Right lung (tissue), 10 donors: ENCODE data around the gene PGD. TPM values are rescaled to one million over a fixed set of nuclear protein-coding genes. Genes with fewer than 3 reads are reported as not detected.

Experiments used
- DNase-seq, 2 donors: peaks; one replicate each; pipeline ENCODE4 v3.0.0-alpha.2; 2013
- long read RNA-seq, 8 donors: transcript quantifications; one replicate each; lab custom pipeline, GENCODE V29; 2026
- polyA plus RNA-seq, 5 donors: library from polyadenylated mRNA; unstranded; fragments of 120-200 nt; gene quantifications; one replicate each; pipeline versions ENCODE4 v1.2.1 to v1.2.3, GENCODE V29; 2013; ENCODE audit warnings: inconsistent platforms in 1 of 5, low replicate concordance in 1 of 5; ENCODE audit not compliant: insufficient read length in 5 of 5, insufficient read depth in 1 of 5

Gene PGD
- 100 to 1,000 TPM; 134 to 178 (median 152) TPM for polyA plus RNA-seq
- long read RNA-seq, donor 1, transcript PGD-201 (13 exons, 1,885 nt): major isoform, 33 of 45 reads
- long read RNA-seq, donor 1, partial matches to known transcripts: 12 of 45 reads
- long read RNA-seq, donor 1, other reads (novel, unspliced or antisense): 0 of 45 reads
- long read RNA-seq, donor 2, transcript PGD-201 (13 exons, 1,885 nt): major isoform, 25 of 30 reads
- long read RNA-seq, donor 2, partial matches to known transcripts: 5 of 30 reads
- long read RNA-seq, donor 2, other reads (novel, unspliced or antisense): 0 of 30 reads
- long read RNA-seq, donor 3, transcript PGD-201 (13 exons, 1,885 nt): major isoform, 31 of 32 reads
- long read RNA-seq, donor 3, partial matches to known transcripts: 0 of 32 reads
- long read RNA-seq, donor 3, other reads (novel, unspliced or antisense): 0 of 32 reads
- long read RNA-seq, donor 4, transcript PGD-201 (13 exons, 1,885 nt): major isoform, 29 of 29 reads
- long read RNA-seq, donor 4, partial matches to known transcripts: 0 of 29 reads
- long read RNA-seq, donor 4, other reads (novel, unspliced or antisense): 0 of 29 reads
- long read RNA-seq, donor 5, transcript PGD-201 (13 exons, 1,885 nt): major isoform, 39 of 51 reads
- long read RNA-seq, donor 5, partial matches to known transcripts: 12 of 51 reads
- long read RNA-seq, donor 5, other reads (novel, unspliced or antisense): 0 of 51 reads
- long read RNA-seq, donor 6, transcript PGD-201 (13 exons, 1,885 nt): major isoform, 51 of 91 reads
- long read RNA-seq, donor 6, partial matches to known transcripts: 40 of 91 reads
- long read RNA-seq, donor 6, other reads (novel, unspliced or antisense): 0 of 91 reads
- long read RNA-seq, donor 7, transcript PGD-201 (13 exons, 1,885 nt): major isoform, 25 of 30 reads
- long read RNA-seq, donor 7, partial matches to known transcripts: 5 of 30 reads
- long read RNA-seq, donor 7, other reads (novel, unspliced or antisense): 0 of 30 reads
- long read RNA-seq, donor 8, transcript PGD-201 (13 exons, 1,885 nt): major isoform, 12 of 12 reads
- long read RNA-seq, donor 8, partial matches to known transcripts: 0 of 12 reads
- long read RNA-seq, donor 8, other reads (novel, unspliced or antisense): 0 of 12 reads

- peak; percentile 95 for DNase-seq
Measured at GRCh38 chr1:10398734-10399443, at the start of gene PGD. PGD (plus strand) TSS chr1:10399064; CDS start chr1:10399118, 54 bp downstream.

GRCh38 chr1:10353282-10353681 is 45.6 kb upstream of the PGD start:
- DNase-seq: no peak

- DNase-seq: no peak
Measured at GRCh38 chr1:10353693-10354092, 45.2 kb upstream of the PGD start.

GRCh38 chr1:10360045-10360444 is 38.8 kb upstream of the PGD start:
- no peak for DNase-seq

GRCh38 chr1:10361515-10361914 is 37.3 kb upstream of the PGD start:
- no peak for DNase-seq

GRCh38 chr1:10368194-10368593 is 30.7 kb upstream of the PGD start:
- DNase-seq: no peak

- no peak for DNase-seq
Measured at GRCh38 chr1:10374442-10374860, 24.4 kb upstream of the PGD start.

GRCh38 chr1:10377365-10378029 is 21.4 kb upstream of the PGD start:
- peak; percentile 36 to 58 for DNase-seq

- no peak for DNase-seq
Measured at GRCh38 chr1:10378081-10378841, 20.6 kb upstream of the PGD start.

GRCh38 chr1:10379101-10379620 is 19.7 kb upstream of the PGD start:
- DNase-seq: no peak

- no peak for DNase-seq
Measured at GRCh38 chr1:10379676-10380075, 19.2 kb upstream of the PGD start.

- no peak for DNase-seq
Measured at GRCh38 chr1:10380594-10381275, 18.1 kb upstream of the PGD start.

GRCh38 chr1:10383630-10384029 is 15.2 kb upstream of the PGD start:
- DNase-seq: no peak

GRCh38 chr1:10384219-10384618 is 14.6 kb upstream of the PGD start:
- DNase-seq: no peak

GRCh38 chr1:10386761-10387676 is 11.8 kb upstream of the PGD start:
- no peak for DNase-seq

GRCh38 chr1:10387677-10388386 is 11.0 kb upstream of the PGD start:
- peak; percentile 39 to 50 for DNase-seq

- no peak for DNase-seq
Measured at GRCh38 chr1:10388387-10388715, 10.5 kb upstream of the PGD start.
